Measurements from ENCODE around the gene RGS7.

- no peak for TF ChIP-seq CTCF (conservative IDR thresholded peaks at IDR 0.05; ENCODE audit: low read length)
- no peak for TF ChIP-seq EZH2phosphoT487 (IDR thresholded peaks at IDR 0.05; ENCODE audit: borderline replicate concordance)
These were observed 572.2 kb downstream of the RGS7 start for GRCh38 chr1:240784776-240785175.
